GM23338 (cell line): ENCODE measurements around the gene CAMTA1. TPM values are rescaled to one million over a fixed set of nuclear protein-coding genes. Genes with fewer than 3 reads are reported as not detected.

Experiments used
- ATAC-seq: fragments of 200-7000 bp; cut with Tn5 transposase; 3 replicates; pipeline ENCODE4 v1.9.1; 2020
- DNase-seq: peaks from one replicate; pipeline ENCODE4 v3.0.0-alpha.2; 2015; ENCODE audit warnings: low spot score
- H2AFZ ChIP-seq: fragments of 200-600 bp; sonication (generic); 2 replicates; pipeline ENCODE4 v1.8.0; 2016; ENCODE audit warnings: antibody characterized with exemption, mild to moderate bottlenecking, moderate library complexity
- H3F3A ChIP-seq: fragments of 200-600 bp; sonication (generic); replicated peaks from 2 replicates; pipeline ENCODE4 v1.8.0; 2017; ENCODE audit warnings: antibody characterized with exemption, mixed run types, low read depth
- H3K27ac ChIP-seq: fragments of 200-600 bp; sonication (generic); 2 replicates; pipeline ENCODE4 v1.6.1; 2016; ENCODE audit warnings: low read depth
- H3K27me3 ChIP-seq: fragments of 200-600 bp; sonication (generic); 2 replicates; pipeline ENCODE4 v1.8.0; 2016; ENCODE audit warnings: mild to moderate bottlenecking, mixed run types, moderate library complexity; ENCODE audit not compliant: insufficient read depth
- H3K36me3 ChIP-seq: fragments of 200-600 bp; sonication (generic); 2 replicates; pipeline ENCODE4 v1.8.0; 2016; ENCODE audit warnings: mild to moderate bottlenecking; ENCODE audit not compliant: insufficient read depth
- H3K4me1 ChIP-seq: fragments of 200-600 bp; sonication (generic); 2 replicates; pipeline ENCODE4 v1.8.0; 2016; ENCODE audit warnings: mild to moderate bottlenecking, moderate library complexity; ENCODE audit not compliant: insufficient read depth
- H3K4me2 ChIP-seq: fragments of 200-600 bp; sonication (generic); 2 replicates; pipeline ENCODE4 v1.7.1; 2017; ENCODE audit warnings: mixed run types
- H3K4me3 ChIP-seq: fragments of 200-600 bp; sonication (generic); 2 replicates; pipeline ENCODE4 v1.6.1; 2016; ENCODE audit warnings: mixed run types
- H3K79me2 ChIP-seq: fragments of 200-600 bp; sonication (generic); replicated peaks from 2 replicates; pipeline ENCODE4 v1.8.0; 2017; ENCODE audit warnings: mild to moderate bottlenecking; ENCODE audit not compliant: insufficient read depth
- H3K9me2 ChIP-seq: fragments of 200-600 bp; sonication (generic); 2 replicates; pipeline ENCODE4 v1.8.0; 2017; ENCODE audit not compliant: insufficient read depth
- H4K20me1 ChIP-seq: fragments of 200-600 bp; sonication (generic); replicated peaks from 2 replicates; pipeline ENCODE4 v1.8.0; 2017; ENCODE audit warnings: mild to moderate bottlenecking; ENCODE audit not compliant: insufficient read depth
- H3K27ac Mint-ChIP-seq: 2 replicates; pipeline ENCODE4 v1.8.0; 2020; ENCODE audit warnings: inconsistent platforms, mild to moderate bottlenecking, moderate library complexity, mixed read lengths
- H3K27me3 Mint-ChIP-seq: 3 replicates; pipeline ENCODE4 v1.8.0; 2022; ENCODE audit warnings: low read depth, mild to moderate bottlenecking, moderate library complexity, mixed read lengths, inconsistent platforms; ENCODE audit not compliant: insufficient read depth, poor library complexity
- H3K36me3 Mint-ChIP-seq: 3 replicates; pipeline ENCODE4 v1.8.0; 2021; ENCODE audit warnings: low read depth, mild to moderate bottlenecking, inconsistent platforms, moderate library complexity, mixed read lengths
- H3K4me1 Mint-ChIP-seq: 3 replicates; pipeline ENCODE4 v1.8.0; 2020; ENCODE audit warnings: mild to moderate bottlenecking, inconsistent platforms, mixed read lengths
- H3K4me3 Mint-ChIP-seq: 3 replicates; pipeline ENCODE4 v1.8.0; 2021; ENCODE audit warnings: moderate library complexity, mild to moderate bottlenecking, inconsistent platforms, mixed read lengths
- H3K9me3 Mint-ChIP-seq: 3 replicates; pipeline ENCODE4 v1.8.0; 2020; ENCODE audit warnings: moderate library complexity, mild to moderate bottlenecking, inconsistent platforms, mixed read lengths
- EZH2 ChIP-seq: fragments of 200-600 bp; sonication (generic); IDR thresholded peaks from one replicate; pipeline ENCODE4 v1.8.0; 2017; ENCODE audit warnings: antibody characterized with exemption, mild to moderate bottlenecking, low read depth; ENCODE audit not compliant: unreplicated experiment
- STAT1 ChIP-seq: IDR thresholded peaks from one replicate; pipeline ENCODE4 v1.6.1; 2016; ENCODE audit warnings: antibody characterized with exemption; ENCODE audit not compliant: unreplicated experiment
- polyA plus RNA-seq: library from polyadenylated mRNA; unstranded; fragments of >200 nt; fragmentation: Nextera tagmentation; extraction: Ambion mirVana; gene quantifications from 2 replicates; pipeline ENCODE4 v1.2.1, GENCODE V29; 2016
- total RNA-seq: library from RNA; depleted of rRNA; stranded (reverse); fragments of >200 nt; shearing (Covaris generic); gene quantifications from 2 replicates; pipeline ENCODE4 v1.2.3, GENCODE V29; 2014
- TF ChIP-seq, protein P1 (sequence below): IDR thresholded peaks from 2 replicates; pipeline ENCODE4 v1.6.1; 2016; ENCODE audit warnings: antibody characterized with exemption
- TF ChIP-seq, protein P2 (sequence below): IDR thresholded peaks from one replicate; pipeline ENCODE4 v1.6.1; 2018; ENCODE audit warnings: antibody characterized with exemption; ENCODE audit not compliant: unreplicated experiment
- TF ChIP-seq, protein P3 (sequence below), 2 experiments: fragments of 200-600 bp in 1 of 2; sonication (generic) in 1 of 2; conservative IDR thresholded peaks; 2 replicates each; pipeline versions ENCODE4 v1.5.1 to v1.6.1; 2016 to 2017; ENCODE audit warnings: antibody characterized with exemption in 2 of 2, low read depth in 2 of 2, mild to moderate bottlenecking in 2 of 2, moderate library complexity in 1 of 2
- TF ChIP-seq, protein P4 (sequence below): fragments of 250-450 bp; sonication (Bioruptor Pico); IDR thresholded peaks from 2 replicates; pipeline ENCODE4 v1.5.0; 2020; ENCODE audit warnings: mild to moderate bottlenecking, moderate library complexity

Gene CAMTA1
- total and polyA plus RNA-seq, 2 experiments from 2014 or later, result 115 to 519 TPM

DNA sequence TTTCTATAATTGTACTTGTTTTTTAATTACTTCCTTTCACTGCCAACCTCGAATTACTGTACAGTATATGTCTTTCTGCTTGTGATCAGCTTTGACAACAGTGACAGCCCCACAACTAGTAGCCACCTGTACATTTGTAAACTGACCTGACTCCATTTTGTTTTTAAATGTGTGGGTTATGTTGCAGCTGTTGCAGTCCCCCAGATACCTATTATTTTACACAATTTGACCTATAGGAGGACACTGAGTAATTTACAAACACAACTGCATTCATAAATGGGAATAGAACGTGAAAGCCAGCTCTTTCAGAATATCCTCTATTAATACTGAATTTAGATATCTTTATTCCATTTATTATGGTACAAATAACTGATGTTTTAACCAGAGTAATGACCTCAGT, 983.3 kb downstream of the CAMTA1 start:
- H3K4me3 ChIP-seq, result no peak overlapping the region
- no peaks in the 10 kb centered on the region for H3F3A ChIP-seq
- Mint-ChIP-seq H3K27me3 (peaks cover 2% of the 10 kb centered on the region), H3K36me3 (peaks cover 6% of the 10 kb centered on the region; the same call in 1 of the 3 replicates), H3K4me3 (no peak overlapping the region), H3K4me1 (peaks cover 10% of the 10 kb centered on the region; the same call in 2 of the 3 replicates), H3K27ac (no peak overlapping the region), H3K9me3 (no peaks in the 10 kb centered on the region)
- ATAC-seq (no peak), DNase-seq (no peak)
- no peaks in the 10 kb centered on the region for H3K9me2 ChIP-seq
- peaks cover 21% of the 10 kb centered on the region for H3K79me2 ChIP-seq
- peaks cover 7% of the 10 kb centered on the region for H3K4me1 ChIP-seq
- H3K27me3 ChIP-seq, result no peaks in the 10 kb centered on the region
- no peaks in the 10 kb centered on the region for H3K36me3 ChIP-seq
- H3K4me2 ChIP-seq, result no peak overlapping the region
- H4K20me1 ChIP-seq, result peaks cover 7% of the 10 kb centered on the region
- TF ChIP-seq, protein P1, sequence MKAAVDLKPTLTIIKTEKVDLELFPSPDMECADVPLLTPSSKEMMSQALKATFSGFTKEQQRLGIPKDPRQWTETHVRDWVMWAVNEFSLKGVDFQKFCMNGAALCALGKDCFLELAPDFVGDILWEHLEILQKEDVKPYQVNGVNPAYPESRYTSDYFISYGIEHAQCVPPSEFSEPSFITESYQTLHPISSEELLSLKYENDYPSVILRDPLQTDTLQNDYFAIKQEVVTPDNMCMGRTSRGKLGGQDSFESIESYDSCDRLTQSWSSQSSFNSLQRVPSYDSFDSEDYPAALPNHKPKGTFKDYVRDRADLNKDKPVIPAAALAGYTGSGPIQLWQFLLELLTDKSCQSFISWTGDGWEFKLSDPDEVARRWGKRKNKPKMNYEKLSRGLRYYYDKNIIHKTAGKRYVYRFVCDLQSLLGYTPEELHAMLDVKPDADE, result no peak
- TF ChIP-seq, protein P2, sequence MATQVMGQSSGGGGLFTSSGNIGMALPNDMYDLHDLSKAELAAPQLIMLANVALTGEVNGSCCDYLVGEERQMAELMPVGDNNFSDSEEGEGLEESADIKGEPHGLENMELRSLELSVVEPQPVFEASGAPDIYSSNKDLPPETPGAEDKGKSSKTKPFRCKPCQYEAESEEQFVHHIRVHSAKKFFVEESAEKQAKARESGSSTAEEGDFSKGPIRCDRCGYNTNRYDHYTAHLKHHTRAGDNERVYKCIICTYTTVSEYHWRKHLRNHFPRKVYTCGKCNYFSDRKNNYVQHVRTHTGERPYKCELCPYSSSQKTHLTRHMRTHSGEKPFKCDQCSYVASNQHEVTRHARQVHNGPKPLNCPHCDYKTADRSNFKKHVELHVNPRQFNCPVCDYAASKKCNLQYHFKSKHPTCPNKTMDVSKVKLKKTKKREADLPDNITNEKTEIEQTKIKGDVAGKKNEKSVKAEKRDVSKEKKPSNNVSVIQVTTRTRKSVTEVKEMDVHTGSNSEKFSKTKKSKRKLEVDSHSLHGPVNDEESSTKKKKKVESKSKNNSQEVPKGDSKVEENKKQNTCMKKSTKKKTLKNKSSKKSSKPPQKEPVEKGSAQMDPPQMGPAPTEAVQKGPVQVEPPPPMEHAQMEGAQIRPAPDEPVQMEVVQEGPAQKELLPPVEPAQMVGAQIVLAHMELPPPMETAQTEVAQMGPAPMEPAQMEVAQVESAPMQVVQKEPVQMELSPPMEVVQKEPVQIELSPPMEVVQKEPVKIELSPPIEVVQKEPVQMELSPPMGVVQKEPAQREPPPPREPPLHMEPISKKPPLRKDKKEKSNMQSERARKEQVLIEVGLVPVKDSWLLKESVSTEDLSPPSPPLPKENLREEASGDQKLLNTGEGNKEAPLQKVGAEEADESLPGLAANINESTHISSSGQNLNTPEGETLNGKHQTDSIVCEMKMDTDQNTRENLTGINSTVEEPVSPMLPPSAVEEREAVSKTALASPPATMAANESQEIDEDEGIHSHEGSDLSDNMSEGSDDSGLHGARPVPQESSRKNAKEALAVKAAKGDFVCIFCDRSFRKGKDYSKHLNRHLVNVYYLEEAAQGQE, result no peak
- TF ChIP-seq STAT1 (no peak), EZH2 (no peak)
- TF ChIP-seq, protein P3, sequence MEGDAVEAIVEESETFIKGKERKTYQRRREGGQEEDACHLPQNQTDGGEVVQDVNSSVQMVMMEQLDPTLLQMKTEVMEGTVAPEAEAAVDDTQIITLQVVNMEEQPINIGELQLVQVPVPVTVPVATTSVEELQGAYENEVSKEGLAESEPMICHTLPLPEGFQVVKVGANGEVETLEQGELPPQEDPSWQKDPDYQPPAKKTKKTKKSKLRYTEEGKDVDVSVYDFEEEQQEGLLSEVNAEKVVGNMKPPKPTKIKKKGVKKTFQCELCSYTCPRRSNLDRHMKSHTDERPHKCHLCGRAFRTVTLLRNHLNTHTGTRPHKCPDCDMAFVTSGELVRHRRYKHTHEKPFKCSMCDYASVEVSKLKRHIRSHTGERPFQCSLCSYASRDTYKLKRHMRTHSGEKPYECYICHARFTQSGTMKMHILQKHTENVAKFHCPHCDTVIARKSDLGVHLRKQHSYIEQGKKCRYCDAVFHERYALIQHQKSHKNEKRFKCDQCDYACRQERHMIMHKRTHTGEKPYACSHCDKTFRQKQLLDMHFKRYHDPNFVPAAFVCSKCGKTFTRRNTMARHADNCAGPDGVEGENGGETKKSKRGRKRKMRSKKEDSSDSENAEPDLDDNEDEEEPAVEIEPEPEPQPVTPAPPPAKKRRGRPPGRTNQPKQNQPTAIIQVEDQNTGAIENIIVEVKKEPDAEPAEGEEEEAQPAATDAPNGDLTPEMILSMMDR (conservative IDR thresholded peaks at IDR 0.05; ENCODE audit: low read depth in 2 of 2), result no peak
- TF ChIP-seq, protein P4, sequence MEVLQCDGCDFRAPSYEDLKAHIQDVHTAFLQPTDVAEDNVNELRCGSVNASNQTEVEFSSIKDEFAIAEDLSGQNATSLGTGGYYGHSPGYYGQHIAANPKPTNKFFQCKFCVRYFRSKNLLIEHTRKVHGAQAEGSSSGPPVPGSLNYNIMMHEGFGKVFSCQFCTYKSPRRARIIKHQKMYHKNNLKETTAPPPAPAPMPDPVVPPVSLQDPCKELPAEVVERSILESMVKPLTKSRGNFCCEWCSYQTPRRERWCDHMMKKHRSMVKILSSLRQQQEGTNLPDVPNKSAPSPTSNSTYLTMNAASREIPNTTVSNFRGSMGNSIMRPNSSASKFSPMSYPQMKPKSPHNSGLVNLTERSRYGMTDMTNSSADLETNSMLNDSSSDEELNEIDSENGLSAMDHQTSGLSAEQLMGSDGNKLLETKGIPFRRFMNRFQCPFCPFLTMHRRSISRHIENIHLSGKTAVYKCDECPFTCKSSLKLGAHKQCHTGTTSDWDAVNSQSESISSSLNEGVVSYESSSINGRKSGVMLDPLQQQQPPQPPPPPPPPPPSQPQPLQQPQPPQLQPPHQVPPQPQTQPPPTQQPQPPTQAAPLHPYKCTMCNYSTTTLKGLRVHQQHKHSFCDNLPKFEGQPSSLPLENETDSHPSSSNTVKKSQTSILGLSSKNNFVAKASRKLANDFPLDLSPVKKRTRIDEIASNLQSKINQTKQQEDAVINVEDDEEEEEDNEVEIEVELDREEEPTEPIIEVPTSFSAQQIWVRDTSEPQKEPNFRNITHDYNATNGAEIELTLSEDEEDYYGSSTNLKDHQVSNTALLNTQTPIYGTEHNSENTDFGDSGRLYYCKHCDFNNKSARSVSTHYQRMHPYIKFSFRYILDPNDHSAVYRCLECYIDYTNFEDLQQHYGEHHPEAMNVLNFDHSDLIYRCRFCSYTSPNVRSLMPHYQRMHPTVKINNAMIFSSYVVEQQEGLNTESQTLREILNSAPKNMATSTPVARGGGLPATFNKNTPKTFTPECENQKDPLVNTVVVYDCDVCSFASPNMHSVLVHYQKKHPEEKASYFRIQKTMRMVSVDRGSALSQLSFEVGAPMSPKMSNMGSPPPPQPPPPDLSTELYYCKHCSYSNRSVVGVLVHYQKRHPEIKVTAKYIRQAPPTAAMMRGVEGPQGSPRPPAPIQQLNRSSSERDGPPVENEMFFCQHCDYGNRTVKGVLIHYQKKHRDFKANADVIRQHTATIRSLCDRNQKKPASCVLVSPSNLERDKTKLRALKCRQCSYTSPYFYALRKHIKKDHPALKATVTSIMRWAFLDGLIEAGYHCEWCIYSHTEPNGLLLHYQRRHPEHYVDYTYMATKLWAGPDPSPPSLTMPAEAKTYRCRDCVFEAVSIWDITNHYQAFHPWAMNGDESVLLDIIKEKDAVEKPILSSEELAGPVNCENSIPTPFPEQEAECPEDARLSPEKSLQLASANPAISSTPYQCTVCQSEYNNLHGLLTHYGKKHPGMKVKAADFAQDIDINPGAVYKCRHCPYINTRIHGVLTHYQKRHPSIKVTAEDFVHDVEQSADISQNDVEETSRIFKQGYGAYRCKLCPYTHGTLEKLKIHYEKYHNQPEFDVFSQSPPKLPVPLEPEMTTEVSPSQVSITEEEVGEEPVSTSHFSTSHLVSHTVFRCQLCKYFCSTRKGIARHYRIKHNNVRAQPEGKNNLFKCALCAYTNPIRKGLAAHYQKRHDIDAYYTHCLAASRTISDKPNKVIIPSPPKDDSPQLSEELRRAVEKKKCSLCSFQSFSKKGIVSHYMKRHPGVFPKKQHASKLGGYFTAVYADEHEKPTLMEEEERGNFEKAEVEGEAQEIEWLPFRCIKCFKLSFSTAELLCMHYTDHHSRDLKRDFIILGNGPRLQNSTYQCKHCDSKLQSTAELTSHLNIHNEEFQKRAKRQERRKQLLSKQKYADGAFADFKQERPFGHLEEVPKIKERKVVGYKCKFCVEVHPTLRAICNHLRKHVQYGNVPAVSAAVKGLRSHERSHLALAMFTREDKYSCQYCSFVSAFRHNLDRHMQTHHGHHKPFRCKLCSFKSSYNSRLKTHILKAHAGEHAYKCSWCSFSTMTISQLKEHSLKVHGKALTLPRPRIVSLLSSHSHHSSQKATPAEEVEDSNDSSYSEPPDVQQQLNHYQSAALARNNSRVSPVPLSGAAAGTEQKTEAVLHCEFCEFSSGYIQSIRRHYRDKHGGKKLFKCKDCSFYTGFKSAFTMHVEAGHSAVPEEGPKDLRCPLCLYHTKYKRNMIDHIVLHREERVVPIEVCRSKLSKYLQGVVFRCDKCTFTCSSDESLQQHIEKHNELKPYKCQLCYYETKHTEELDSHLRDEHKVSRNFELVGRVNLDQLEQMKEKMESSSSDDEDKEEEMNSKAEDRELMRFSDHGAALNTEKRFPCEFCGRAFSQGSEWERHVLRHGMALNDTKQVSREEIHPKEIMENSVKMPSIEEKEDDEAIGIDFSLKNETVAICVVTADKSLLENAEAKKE (CRISPR knock-in tag), result no peak
- no peak overlapping the region for H3K27ac ChIP-seq
- H2AFZ ChIP-seq, result no peak overlapping the region
